ENCODE data around the gene ARHGAP22.

The ARHGAP22 gene

DNA sequence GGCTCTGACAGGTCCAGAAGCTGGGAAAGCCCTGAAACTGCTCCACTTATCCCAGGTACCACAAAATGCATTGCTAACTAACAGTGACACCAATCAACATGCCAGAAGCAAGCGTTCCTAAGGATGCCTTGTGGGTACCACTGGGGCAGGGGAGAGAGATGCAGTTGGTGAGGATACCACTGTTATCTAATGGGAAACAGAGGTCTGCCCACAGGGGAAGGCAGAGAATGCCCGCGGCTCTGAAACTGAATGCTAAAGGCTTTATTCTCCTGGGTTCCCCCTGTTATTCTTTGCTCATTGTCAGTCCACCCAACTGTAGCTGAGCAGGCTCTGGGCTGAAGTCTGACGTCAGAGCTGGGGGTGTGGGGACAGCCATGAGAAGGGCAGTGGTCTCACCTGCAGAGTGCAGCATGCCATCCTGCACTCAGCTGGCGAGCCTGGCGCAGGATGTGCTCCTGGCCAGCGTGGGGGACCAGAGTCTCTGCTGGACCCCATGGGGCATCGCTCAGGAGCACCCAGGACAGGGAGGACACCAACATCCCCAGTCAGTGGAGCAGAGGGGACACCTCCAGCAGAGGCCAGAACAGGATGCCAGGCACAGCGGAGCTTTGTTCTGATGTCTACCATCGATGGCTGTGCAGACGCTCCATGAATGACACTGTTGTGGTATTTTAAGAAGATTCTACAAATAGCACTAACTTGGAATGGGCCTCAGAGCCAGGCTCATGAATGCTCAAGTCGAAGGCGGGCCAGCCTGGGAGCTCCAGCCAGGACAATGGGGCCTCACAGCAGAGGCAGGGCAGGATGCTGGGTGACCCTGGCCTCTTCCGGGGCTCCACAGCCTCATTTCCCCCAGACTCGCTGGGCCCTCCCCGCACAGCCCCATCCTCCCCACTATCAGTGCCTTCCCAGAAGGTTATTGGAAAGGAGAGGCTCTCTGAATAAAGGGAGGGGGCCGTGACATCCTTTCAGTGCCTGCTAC is 95.8 kb downstream of the ARHGAP22 start:
- no peak for DNase-seq

DNA sequence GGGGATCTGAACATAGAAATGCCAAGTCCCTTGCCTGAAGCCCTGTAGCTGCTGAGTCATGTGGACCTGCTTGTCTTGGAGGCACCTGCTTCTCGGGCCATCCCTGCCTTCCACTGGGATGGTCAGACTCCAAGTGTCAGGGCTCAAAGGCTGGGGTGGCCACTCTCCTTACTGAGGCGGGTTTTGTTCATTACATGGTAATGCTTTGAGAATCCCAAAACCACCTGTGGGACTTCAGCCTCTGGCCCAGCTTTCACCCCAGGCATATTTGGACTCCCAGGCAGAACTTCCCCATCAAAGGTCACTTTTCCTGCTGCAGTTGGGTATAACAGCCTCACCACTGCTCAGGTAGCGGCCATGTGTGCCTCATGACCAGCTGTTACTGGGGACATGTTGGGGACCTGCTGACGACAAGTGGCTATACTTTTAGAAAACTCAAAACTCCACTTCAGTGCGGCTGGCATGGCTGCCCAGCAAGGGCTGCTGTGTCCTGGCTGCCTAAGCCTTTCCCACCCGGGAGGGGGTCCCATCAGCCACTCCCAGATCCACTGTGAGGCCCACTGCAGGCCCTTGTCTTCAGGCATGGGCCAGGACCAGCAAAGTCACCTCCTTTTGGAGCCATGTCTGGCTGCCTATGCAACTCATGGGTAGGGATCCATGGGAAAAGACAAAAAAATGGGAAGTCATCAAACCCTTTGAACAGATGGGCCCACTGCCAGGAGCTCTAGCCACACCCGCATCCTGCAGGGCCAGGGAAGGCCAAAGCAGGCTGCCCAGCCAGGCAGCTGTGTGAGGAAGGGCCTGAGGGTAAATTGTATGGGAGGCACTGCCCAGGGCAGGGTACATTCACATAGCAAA is 96.7 kb downstream of the ARHGAP22 start:
- DNase-seq = no peak

DNA sequence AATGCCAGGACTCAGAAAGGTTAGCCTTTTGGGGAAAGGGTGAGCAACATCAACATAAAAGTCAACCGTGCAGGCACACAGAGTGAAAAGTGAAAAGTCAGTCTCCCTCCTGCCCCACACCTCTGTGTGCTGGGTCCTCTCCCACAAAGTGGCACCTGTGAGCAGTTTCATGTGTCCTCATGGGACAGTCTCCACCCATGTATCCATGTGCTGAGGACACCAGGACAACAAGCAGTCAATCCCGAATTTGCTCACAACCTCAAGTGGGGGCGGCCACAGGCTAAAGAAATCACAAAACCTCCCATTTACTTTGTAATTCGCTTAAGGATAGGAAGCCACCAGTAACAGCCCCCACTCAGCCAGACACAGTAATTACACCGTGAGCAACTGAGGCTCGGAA is 97.4 kb downstream of the ARHGAP22 start:
- DNase-seq = no peak

- DNase-seq = peak; percentile 33
Observed at GRCh38 chr10:48506147-48506917, 98.5 kb downstream of the ARHGAP22 start.

- DNase-seq = no peak
Observed at GRCh38 chr10:48505394-48506112, 99.3 kb downstream of the ARHGAP22 start.

- DNase-seq = no peak
Observed at GRCh38 chr10:48504141-48504885, 100.6 kb downstream of the ARHGAP22 start.

- DNase-seq = no peak
Observed at GRCh38 chr10:48503293-48503911, 101.5 kb downstream of the ARHGAP22 start.

- DNase-seq = no peak
Observed at GRCh38 chr10:48502791-48503190, 102.1 kb downstream of the ARHGAP22 start.

DNA sequence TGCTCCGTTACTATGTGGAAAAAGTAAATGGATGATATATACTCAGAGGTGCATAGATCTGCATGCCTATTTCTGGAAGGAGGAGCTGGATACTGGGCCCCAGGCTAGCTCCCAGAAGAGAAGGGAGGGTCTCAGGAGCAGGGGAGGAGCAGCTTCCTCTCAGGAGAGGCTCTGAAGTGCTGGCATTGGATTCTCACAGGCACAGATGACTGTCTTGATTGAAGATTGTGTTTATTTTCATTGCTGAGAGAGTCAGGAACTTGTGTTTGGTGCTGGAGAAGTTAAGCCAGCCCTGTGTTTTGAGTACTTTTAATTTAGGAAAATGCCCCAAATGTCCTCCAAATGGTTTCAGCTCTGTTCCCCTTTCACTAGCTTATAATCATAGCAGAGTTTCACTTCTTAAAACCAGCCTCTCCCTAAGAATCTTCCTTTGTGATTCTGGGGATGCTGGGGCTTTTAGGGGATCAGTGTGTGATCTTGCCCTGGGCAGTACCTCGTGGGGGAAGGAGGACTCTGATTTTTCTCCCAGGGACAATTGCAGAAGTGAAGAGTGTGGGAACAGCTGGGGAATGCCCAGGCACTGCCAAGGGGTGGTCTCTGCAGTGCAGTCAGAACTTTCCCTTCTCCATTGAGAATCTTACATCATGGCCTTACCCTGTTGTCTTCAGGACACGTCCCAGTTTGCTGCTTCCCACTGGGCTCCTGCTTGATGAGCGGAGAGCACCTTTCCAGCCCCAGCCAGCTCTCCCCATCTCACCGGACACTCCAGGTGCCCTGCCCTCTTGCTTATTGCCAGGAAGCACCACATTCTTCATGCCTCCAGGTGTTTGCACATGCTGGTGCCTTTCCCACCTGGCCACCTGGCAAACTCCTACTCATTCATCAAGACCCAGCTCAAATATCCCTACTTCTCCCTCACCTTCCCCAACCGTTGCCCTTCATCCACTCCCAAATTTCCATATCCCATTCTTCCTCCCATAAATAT is 102.8 kb downstream of the ARHGAP22 start:
- DNase-seq = no peak

DNA sequence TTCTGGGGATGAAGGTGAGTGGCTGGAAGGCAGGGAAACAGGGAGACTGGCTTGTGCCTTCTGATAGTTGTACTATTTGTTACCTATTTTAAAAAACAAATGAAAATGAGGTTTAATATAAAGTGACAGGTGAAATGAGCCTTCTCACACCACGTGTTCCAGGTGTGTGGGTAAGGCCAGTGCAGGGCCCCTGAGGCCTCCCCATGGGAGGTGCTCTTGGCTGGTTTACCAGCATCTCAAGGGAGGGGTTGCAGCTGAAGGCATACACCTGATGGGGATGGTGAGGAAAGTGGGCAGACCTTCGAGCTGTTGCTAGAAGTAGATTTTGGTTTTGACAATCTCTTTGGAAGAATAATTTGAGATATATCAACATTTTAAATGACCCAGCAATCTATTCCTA is 103.6 kb downstream of the ARHGAP22 start:
- DNase-seq = no peak

DNA sequence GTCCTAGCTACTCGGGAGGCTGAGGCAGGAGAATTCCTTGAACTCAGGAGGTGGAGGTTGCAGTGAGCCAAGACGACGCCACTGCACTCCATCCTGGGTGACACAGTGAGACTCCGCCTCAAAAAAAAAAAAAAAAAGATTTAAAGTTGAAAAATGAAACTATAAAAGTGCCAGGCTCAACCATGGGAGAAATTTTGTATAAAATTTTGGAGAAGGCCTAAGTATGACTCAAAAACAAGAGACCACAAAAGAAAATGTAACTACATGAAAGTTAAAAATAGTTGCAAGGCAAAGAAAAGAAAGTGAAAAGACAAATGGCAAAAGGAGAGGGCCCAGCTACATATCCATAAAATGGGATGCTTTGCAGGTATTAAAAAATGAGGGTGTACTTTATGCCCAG is 104.1 kb downstream of the ARHGAP22 start:
- no peak for DNase-seq

- DNase-seq = no peak
Observed at GRCh38 chr10:48498940-48499510, 105.8 kb downstream of the ARHGAP22 start.

GRCh38 chr10:48497780-48498770 is 106.8 kb downstream of the ARHGAP22 start:
- DNase-seq = no peak

GRCh38 chr10:48496831-48497779 is 107.8 kb downstream of the ARHGAP22 start:
- DNase-seq = no peak

DNA sequence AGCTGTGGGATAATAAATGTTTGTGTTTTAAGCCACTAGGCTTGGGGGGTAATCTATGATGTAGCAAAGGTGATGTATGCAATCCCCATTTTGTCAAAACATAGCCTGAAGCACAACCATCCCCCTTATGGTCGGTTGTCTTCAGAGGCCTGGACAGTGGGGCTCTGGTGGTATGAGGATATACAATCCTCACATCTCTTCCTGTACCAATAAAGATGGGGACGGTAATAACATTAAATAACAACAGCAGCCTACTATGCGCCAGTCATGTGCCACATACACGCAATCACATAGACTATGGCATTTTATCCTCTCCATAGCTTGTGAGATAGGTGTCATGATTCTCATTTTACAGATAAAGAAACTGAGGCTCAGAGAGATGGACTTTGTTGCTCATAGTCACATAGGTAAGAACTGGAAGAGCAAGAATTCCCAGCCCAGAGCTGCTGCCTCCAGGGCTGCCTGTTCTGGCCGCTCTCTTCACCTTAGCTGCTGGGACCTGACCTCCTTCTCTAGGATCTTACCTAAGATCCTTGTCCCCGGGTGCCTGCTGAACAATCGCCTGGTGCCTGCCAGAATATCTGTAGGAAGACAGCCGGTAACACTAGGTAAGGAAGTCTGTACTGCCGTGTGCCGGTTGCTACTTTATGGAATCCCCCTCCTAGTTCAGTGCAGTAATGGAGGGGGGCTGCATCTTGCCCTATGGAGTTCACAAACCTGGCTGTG is 108.6 kb downstream of the ARHGAP22 start:
- no peak for DNase-seq
